ENCODE results near the gene FRMD4B.

- TF ChIP-seq POLR2AphosphoS5 (IDR thresholded peaks at IDR 0.05; ENCODE audit: insufficient read depth, low read depth, low read length): no peak
- TF ChIP-seq CTCF (IDR thresholded peaks at IDR 0.05; ENCODE audit: extremely low read depth in 1 of 2, insufficient read depth in 1 of 2, low read depth in 1 of 2, low read length in 2 of 2): no peak
- no peak for TF ChIP-seq EZH2 (IDR thresholded peaks at IDR 0.05; ENCODE audit: borderline replicate concordance, low read depth, low read length, severe bottlenecking)
- no peak for TF ChIP-seq JUN (IDR thresholded peaks at IDR 0.05; ENCODE audit: borderline replicate concordance, insufficient read depth, insufficient read length, low read depth)
- TF ChIP-seq MYC (IDR thresholded peaks at IDR 0.05; ENCODE audit: low read depth, low read length): no peak
Observed at GRCh38 chr3:69405067-69405466, 19.2 kb upstream of the FRMD4B start.

All from endothelial cell of umbilical vein (primary cell).